Astrocyte (in vitro differentiated cells and primary cell): Measurements from ENCODE around the gene GTF3C1. TPM values are rescaled to one million over a fixed set of nuclear protein-coding genes. Genes with fewer than 3 reads are reported as not detected.

ENCODE experiments used
- DNase-seq: peaks from one replicate; pipeline ENCODE4 v3.0.0-alpha.2; 2010; ENCODE audit warnings: low read depth
- FAIRE-seq: peaks from 2 replicates; lab custom pipeline; 2011; peaks lifted over from hg19 to GRCh38; lab: Jason Lieb, UNC
- H2AFZ ChIP-seq: 2 replicates; pipeline ENCODE4 v1.6.0; 2012; ENCODE audit warnings: low read depth, low read length, inconsistent platforms
- H3K27ac ChIP-seq: 2 replicates; pipeline ENCODE4 v1.5.1; 2011; ENCODE audit warnings: low read depth, low read length, inconsistent platforms
- H3K27me3 ChIP-seq: 2 replicates; pipeline ENCODE4 v1.6.0; 2011; ENCODE audit warnings: low read length, inconsistent platforms; ENCODE audit not compliant: insufficient read depth
- H3K36me3 ChIP-seq: 2 replicates; pipeline ENCODE4 v1.5.1; 2011; ENCODE audit warnings: low read length, inconsistent platforms; ENCODE audit not compliant: insufficient read depth
- H3K4me1 ChIP-seq: 2 replicates; pipeline ENCODE4 v1.5.1; 2011; ENCODE audit warnings: low read length, inconsistent platforms; ENCODE audit not compliant: insufficient read depth
- H3K4me2 ChIP-seq: 2 replicates; pipeline ENCODE4 v1.6.0; 2012; ENCODE audit warnings: low read length, inconsistent platforms
- H3K4me3 ChIP-seq: 2 replicates; pipeline ENCODE4 v1.5.1; 2011; ENCODE audit warnings: low read depth, mild to moderate bottlenecking, low read length, inconsistent platforms; ENCODE audit not compliant: insufficient read depth
- H3K79me2 ChIP-seq: 2 replicates; pipeline ENCODE4 v1.6.0; 2012; ENCODE audit warnings: mild to moderate bottlenecking, low read length, inconsistent platforms; ENCODE audit not compliant: insufficient read depth
- H3K9ac ChIP-seq: 2 replicates; pipeline ENCODE4 v1.6.0; 2012; ENCODE audit warnings: mild to moderate bottlenecking, low read length, inconsistent platforms
- H3K9me3 ChIP-seq: 2 replicates; pipeline ENCODE4 v1.5.1; 2012; ENCODE audit warnings: low read depth, mild to moderate bottlenecking, low read length, inconsistent platforms; ENCODE audit not compliant: insufficient read depth
- H4K20me1 ChIP-seq: 2 replicates; pipeline ENCODE4 v1.6.0; 2012; ENCODE audit warnings: low read length, inconsistent platforms; ENCODE audit not compliant: insufficient read depth
- H3K27ac Mint-ChIP-seq: one replicate; pipeline ENCODE4 v1.8.0; 2021; ENCODE audit warnings: mild to moderate bottlenecking, mixed read lengths; ENCODE audit not compliant: unreplicated experiment
- H3K27me3 Mint-ChIP-seq: one replicate; pipeline ENCODE4 v1.8.0; 2021; ENCODE audit warnings: low read depth, mixed read lengths; ENCODE audit not compliant: unreplicated experiment
- H3K36me3 Mint-ChIP-seq: one replicate; pipeline ENCODE4 v1.8.0; 2021; ENCODE audit warnings: low read depth, mixed read lengths; ENCODE audit not compliant: unreplicated experiment
- H3K4me1 Mint-ChIP-seq: one replicate; pipeline ENCODE4 v1.8.0; 2021; ENCODE audit warnings: low read depth, mixed read lengths; ENCODE audit not compliant: unreplicated experiment
- H3K4me3 Mint-ChIP-seq: one replicate; pipeline ENCODE4 v1.8.0; 2021; ENCODE audit warnings: mild to moderate bottlenecking, moderate library complexity, mixed read lengths; ENCODE audit not compliant: unreplicated experiment
- H3K9me3 Mint-ChIP-seq: one replicate; pipeline ENCODE4 v1.8.0; 2021; ENCODE audit warnings: mild to moderate bottlenecking, mixed read lengths; ENCODE audit not compliant: unreplicated experiment
- CTCF ChIP-seq: IDR thresholded peaks from 2 replicates; pipeline ENCODE4 v1.5.1; 2011; ENCODE audit warnings: low read depth, mild to moderate bottlenecking, inconsistent platforms, low read length, moderate library complexity; ENCODE audit not compliant: insufficient read depth
- EZH2 ChIP-seq: IDR thresholded peaks from 2 replicates; pipeline ENCODE4 v1.6.1; 2012; ENCODE audit warnings: mild to moderate bottlenecking, low read length, inconsistent platforms; ENCODE audit not compliant: insufficient read depth
- total RNA-seq: library from RNA; stranded (reverse); gene quantifications from 2 replicates; pipeline ENCODE4 v1.2.1, GENCODE V29; 2021

Gene GTF3C1
- total RNA-seq, 1 donor from 2014 or later = 103 TPM

GRCh38 chr16:27450196-27450549 is 99.5 kb downstream of the GTF3C1 start:
- no peak overlapping the region for H2AFZ ChIP-seq

GRCh38 chr16:27449434-27450195 is 100.1 kb downstream of the GTF3C1 start:
- DNase-seq (no peak), FAIRE-seq (no peak)
- Histone ChIP-seq H3K4me1 (peaks cover 4% of the 10 kb centered on the region), H3K9ac (no peak overlapping the region), H3K79me2 (no peaks in the 10 kb centered on the region), H4K20me1 (no peaks in the 10 kb centered on the region), H3K36me3 (no peaks in the 10 kb centered on the region), H3K4me2 (no peak overlapping the region), H2AFZ (no peak overlapping the region), H3K27me3 (no peaks in the 10 kb centered on the region), H3K27ac (no peak overlapping the region), H3K4me3 (no peak overlapping the region), H3K9me3 (peaks cover 4% of the 10 kb centered on the region)
- Mint-ChIP-seq H3K9me3 (peaks cover 14% of the 10 kb centered on the region), H3K4me1 (peaks cover 3% of the 10 kb centered on the region), H3K27ac (no peak overlapping the region), H3K4me3 (no peak overlapping the region), H3K36me3 (peaks cover 5% of the 10 kb centered on the region), H3K27me3 (peaks cover 2% of the 10 kb centered on the region)
- TF ChIP-seq CTCF (no peak), EZH2 (no peak)

More at GRCh38 chr16:27450196-27450549, 99.5 kb downstream of the GTF3C1 start:
- Mint-ChIP-seq H3K27me3 (peaks cover 3% of the 10 kb centered on the region), H3K4me3 (no peak overlapping the region), H3K36me3 (peaks cover 4% of the 10 kb centered on the region), H3K9me3 (peaks cover 8% of the 10 kb centered on the region), H3K4me1 (peaks cover 3% of the 10 kb centered on the region), H3K27ac (no peak overlapping the region)
- no peak overlapping the region for H3K4me2 ChIP-seq
- no peaks in the 10 kb centered on the region for H3K79me2 ChIP-seq
- no peaks in the 10 kb centered on the region for H3K36me3 ChIP-seq
- no peaks in the 10 kb centered on the region for H4K20me1 ChIP-seq
- no peak overlapping the region for H3K9ac ChIP-seq
- H3K27ac ChIP-seq = no peak overlapping the region
- DNase-seq = no peak
- H3K27me3 ChIP-seq = no peaks in the 10 kb centered on the region
- no peak overlapping the region for H3K4me3 ChIP-seq
- FAIRE-seq = no peak
- H3K9me3 ChIP-seq = peaks cover 3% of the 10 kb centered on the region
- no peak for TF ChIP-seq CTCF
- no peak for TF ChIP-seq EZH2
- H3K4me1 ChIP-seq = peaks cover 4% of the 10 kb centered on the region
